DMS53 treated with DMSO at 0.1 percent for 48 hours (cell line): ENCODE data around the gene MUC16.

ENCODE experiments used
- DNase-seq: peaks from one replicate; lab custom pipeline; 2025; ENCODE audit not compliant: unreplicated experiment; lab: John Stamatoyannopoulos, UW

Gene MUC16

GRCh38 chr19:9010693-9011092 lies 484 bp upstream of the MUC16 start:
- DNase-seq = no peak

GRCh38 chr19:9009431-9009830 lies 778 bp downstream of the MUC16 start:
- DNase-seq = no peak

GRCh38 chr19:9008667-9009066 lies 1.5 kb downstream of the MUC16 start:
- DNase-seq = no peak

GRCh38 chr19:9000933-9001332 lies 9.3 kb downstream of the MUC16 start:
- no peak for DNase-seq

- no peak for DNase-seq
These were observed 22.0 kb downstream of the MUC16 start for GRCh38 chr19:8988204-8988603.

- DNase-seq = no peak
These were observed 23.9 kb downstream of the MUC16 start for GRCh38 chr19:8986296-8986695.

- no peak for DNase-seq
These were observed 36.6 kb downstream of the MUC16 start for GRCh38 chr19:8973501-8974091.

GRCh38 chr19:8965887-8966286 lies 44.3 kb downstream of the MUC16 start:
- no peak for DNase-seq
